Skeletal muscle satellite cell (primary cell): ENCODE measurements around the gene KCNQ1.
A peak's percentile ranks its signal among the peaks of the same experiment; 100 is the strongest.

Experiments used
- H3K27me3 ChIP-seq: 2 replicates; pipeline ENCODE4 v1.7.0; 2013; ENCODE audit warnings: low read length; ENCODE audit not compliant: control insufficient read depth, insufficient read depth
- H3K36me3 ChIP-seq: 2 replicates; pipeline ENCODE4 v1.7.0; 2013; ENCODE audit warnings: mild to moderate bottlenecking, control low read depth, low read length; ENCODE audit not compliant: insufficient read depth
- H3K4me1 ChIP-seq: 2 replicates; pipeline ENCODE4 v1.7.0; 2013; ENCODE audit warnings: low read length; ENCODE audit not compliant: control insufficient read depth, insufficient read depth
- H3K4me2 ChIP-seq: 2 replicates; pipeline ENCODE4 v1.7.0; 2013; ENCODE audit warnings: mild to moderate bottlenecking, low read length
- H3K4me3 ChIP-seq: 2 replicates; pipeline ENCODE4 v1.7.0; 2013; ENCODE audit warnings: low read length
- H3K9ac ChIP-seq: 2 replicates; pipeline ENCODE4 v1.7.0; 2013; ENCODE audit warnings: mild to moderate bottlenecking, low read depth, low read length, moderate library complexity
- H3K9me3 ChIP-seq: replicated peaks from 2 replicates; pipeline ENCODE4 v1.7.0; 2013; ENCODE audit warnings: mild to moderate bottlenecking, control low read depth, low read length

The KCNQ1 gene

GRCh38 chr11:2402106-2402505, 42.7 kb upstream of the KCNQ1 start:
- Histone ChIP-seq H3K4me2 (peak overlapping the region; percentile 99), H3K27me3 (no peaks in the 10 kb centered on the region), H3K9me3 (no peaks in the 10 kb centered on the region), H3K4me3 (peak overlapping the region; percentile 95), H3K4me1 (peaks cover 28% of the 10 kb centered on the region), H3K36me3 (peaks cover 41% of the 10 kb centered on the region), H3K9ac (peak overlapping the region; percentile 99)

GRCh38 chr11:2402890-2403645, 41.7 kb upstream of the KCNQ1 start:
- H3K4me1 ChIP-seq, result peaks cover 28% of the 10 kb centered on the region
- H3K4me3 ChIP-seq, result no peak overlapping the region
- H3K36me3 ChIP-seq, result peaks cover 33% of the 10 kb centered on the region
- H3K4me2 ChIP-seq, result no peak overlapping the region
- H3K27me3 ChIP-seq, result no peaks in the 10 kb centered on the region
- H3K9ac ChIP-seq, result no peak overlapping the region
- H3K9me3 ChIP-seq, result no peaks in the 10 kb centered on the region

DNA sequence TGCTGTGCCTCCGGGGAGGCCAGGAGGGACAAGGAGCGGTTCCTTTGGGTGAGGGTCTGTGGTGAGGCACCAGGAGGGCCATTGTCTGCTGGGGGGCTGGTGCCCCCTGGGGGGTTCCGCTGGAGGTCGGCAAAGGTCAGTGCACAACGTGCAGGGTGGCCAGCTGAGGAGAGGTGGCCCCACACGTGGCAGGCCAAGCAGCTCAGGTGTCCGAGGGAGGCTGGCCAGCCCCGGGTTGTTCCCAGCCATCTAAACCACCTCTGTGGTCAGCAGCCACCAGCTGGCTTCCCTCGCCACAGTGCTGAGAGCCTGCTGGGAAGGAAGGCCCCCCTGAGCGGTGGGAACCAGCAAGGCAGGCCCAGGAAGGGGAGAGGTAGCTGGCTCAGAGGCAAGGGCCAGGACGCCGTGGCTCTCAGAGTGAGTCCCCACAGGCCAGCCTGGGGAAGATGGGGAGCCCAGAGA, 40.0 kb upstream of the KCNQ1 start:
- peaks cover 15% of the 10 kb centered on the region for H3K27me3 ChIP-seq
- no peak overlapping the region for H3K9ac ChIP-seq
- H3K9me3 ChIP-seq, result no peaks in the 10 kb centered on the region
- H3K4me2 ChIP-seq, result no peak overlapping the region
- H3K4me3 ChIP-seq, result no peak overlapping the region
- H3K4me1 ChIP-seq, result peaks cover 12% of the 10 kb centered on the region
- peaks cover 21% of the 10 kb centered on the region for H3K36me3 ChIP-seq

GRCh38 chr11:2406451-2406850, 38.4 kb upstream of the KCNQ1 start:
- no peaks in the 10 kb centered on the region for H3K9me3 ChIP-seq
- H3K4me2 ChIP-seq, result no peak overlapping the region
- H3K4me3 ChIP-seq, result no peak overlapping the region

GRCh38 chr11:2406878-2407410, 37.9 kb upstream of the KCNQ1 start:
- H3K36me3 ChIP-seq, result peaks cover 21% of the 10 kb centered on the region
- H3K9me3 ChIP-seq, result no peaks in the 10 kb centered on the region
- H3K4me2 ChIP-seq, result no peak overlapping the region
- H3K27me3 ChIP-seq, result peaks cover 17% of the 10 kb centered on the region
- H3K9ac ChIP-seq, result no peak overlapping the region
- H3K4me1 ChIP-seq, result peaks cover 4% of the 10 kb centered on the region
- no peak overlapping the region for H3K4me3 ChIP-seq

More at GRCh38 chr11:2406451-2406850, 38.4 kb upstream of the KCNQ1 start:
- H3K27me3 ChIP-seq, result peaks cover 17% of the 10 kb centered on the region
- H3K36me3 ChIP-seq, result peaks cover 21% of the 10 kb centered on the region
- peaks cover 8% of the 10 kb centered on the region for H3K4me1 ChIP-seq
- H3K9ac ChIP-seq, result no peak overlapping the region

DNA sequence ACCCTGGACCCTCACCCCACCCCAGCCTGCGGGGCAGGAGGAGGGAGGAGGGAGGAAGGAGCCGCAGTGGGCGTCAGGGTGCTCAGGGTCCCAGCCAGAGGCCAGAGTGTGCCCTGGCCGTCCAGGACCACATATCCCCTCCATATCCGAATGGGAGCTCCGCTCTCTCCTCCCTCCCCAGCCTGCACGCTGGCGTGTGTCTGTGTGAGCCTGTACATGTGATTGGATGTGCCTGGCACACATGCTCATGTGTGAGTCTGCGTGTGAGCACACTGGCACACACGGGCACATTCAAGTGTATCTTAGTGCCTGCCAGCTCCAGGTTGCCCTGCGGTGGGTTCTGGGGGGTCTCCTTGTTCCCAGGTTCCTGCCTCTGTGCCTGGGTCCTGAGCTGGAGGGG, 36.1 kb upstream of the KCNQ1 start:
- H3K27me3 ChIP-seq, result peaks cover 26% of the 10 kb centered on the region
- H3K9ac ChIP-seq, result no peak overlapping the region
- no peak overlapping the region for H3K4me2 ChIP-seq
- H3K4me1 ChIP-seq, result no peaks in the 10 kb centered on the region
- H3K9me3 ChIP-seq, result no peaks in the 10 kb centered on the region
- no peak overlapping the region for H3K4me3 ChIP-seq
- peaks cover 6% of the 10 kb centered on the region for H3K36me3 ChIP-seq

GRCh38 chr11:2409126-2409525, 35.7 kb upstream of the KCNQ1 start:
- H3K9me3 ChIP-seq, result no peaks in the 10 kb centered on the region
- no peak overlapping the region for H3K9ac ChIP-seq
- peaks cover 26% of the 10 kb centered on the region for H3K27me3 ChIP-seq
- H3K4me2 ChIP-seq, result no peak overlapping the region
- no peaks in the 10 kb centered on the region for H3K4me1 ChIP-seq
- no peak overlapping the region for H3K4me3 ChIP-seq
- H3K36me3 ChIP-seq, result peaks cover 1% of the 10 kb centered on the region

DNA sequence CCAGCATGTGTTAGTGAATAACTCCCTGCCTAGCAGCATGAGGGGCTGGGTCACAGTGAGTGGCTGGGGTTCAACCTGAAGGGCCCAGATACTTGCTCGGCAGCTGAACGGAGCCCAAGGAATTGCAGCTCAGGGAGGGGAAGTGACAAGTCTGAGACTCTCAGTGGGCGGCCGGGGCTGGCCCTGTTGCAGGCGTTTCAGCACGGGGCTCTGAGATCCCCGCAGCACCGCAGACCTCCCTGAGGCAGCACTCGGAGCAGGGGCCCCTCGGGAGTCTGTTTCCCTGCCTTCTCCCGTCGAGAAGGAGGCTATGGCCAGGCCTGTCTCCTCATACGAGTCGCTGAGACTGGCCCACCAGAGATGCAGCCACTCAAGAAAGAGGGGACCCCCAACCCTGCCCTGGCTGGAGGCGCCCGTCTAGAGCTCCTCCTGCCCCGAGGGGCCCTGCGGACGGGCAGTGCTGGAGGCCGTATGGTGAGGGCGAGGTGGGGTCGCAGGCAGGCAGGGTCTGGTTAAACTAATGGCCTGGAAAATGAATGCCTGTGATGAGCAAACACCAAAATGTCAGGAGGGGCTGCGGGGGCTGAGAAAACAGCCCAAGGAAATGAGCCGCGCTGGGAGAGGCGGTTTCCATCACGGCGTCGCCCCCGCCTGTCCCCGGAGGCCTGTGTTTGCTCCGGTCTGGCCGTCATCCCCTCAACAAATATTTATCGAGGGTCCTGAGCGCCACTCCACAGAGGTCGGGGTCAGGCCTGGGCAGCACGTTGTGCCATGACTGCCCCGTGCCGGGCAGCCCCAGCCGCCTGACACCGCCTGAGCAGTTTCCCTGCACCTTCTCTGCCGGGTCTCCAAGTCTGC, 35.0 kb upstream of the KCNQ1 start:
- Histone ChIP-seq H3K36me3 (no peaks in the 10 kb centered on the region), H3K9me3 (no peaks in the 10 kb centered on the region), H3K9ac (no peak overlapping the region), H3K4me1 (no peaks in the 10 kb centered on the region), H3K4me3 (no peak overlapping the region), H3K4me2 (no peak overlapping the region), H3K27me3 (peaks cover 26% of the 10 kb centered on the region)

- no peaks in the 10 kb centered on the region for H3K9me3 ChIP-seq
- H3K9ac ChIP-seq, result no peak overlapping the region
- peaks cover 28% of the 10 kb centered on the region for H3K27me3 ChIP-seq
- no peak overlapping the region for H3K4me3 ChIP-seq
- no peaks in the 10 kb centered on the region for H3K4me1 ChIP-seq
- no peak overlapping the region for H3K4me2 ChIP-seq
- H3K36me3 ChIP-seq, result no peaks in the 10 kb centered on the region
Observed at GRCh38 chr11:2410616-2411015, 34.2 kb upstream of the KCNQ1 start.

GRCh38 chr11:2411446-2412305, 33.1 kb upstream of the KCNQ1 start:
- no peak overlapping the region for H3K4me2 ChIP-seq
- H3K9me3 ChIP-seq, result no peaks in the 10 kb centered on the region
- H3K4me3 ChIP-seq, result no peak overlapping the region
- peaks cover 33% of the 10 kb centered on the region for H3K27me3 ChIP-seq
- no peaks in the 10 kb centered on the region for H3K4me1 ChIP-seq
- H3K36me3 ChIP-seq, result no peaks in the 10 kb centered on the region
- no peak overlapping the region for H3K9ac ChIP-seq

- H3K36me3 ChIP-seq, result no peaks in the 10 kb centered on the region
- peaks cover 33% of the 10 kb centered on the region for H3K27me3 ChIP-seq
- H3K4me2 ChIP-seq, result no peak overlapping the region
- no peak overlapping the region for H3K9ac ChIP-seq
- H3K9me3 ChIP-seq, result no peaks in the 10 kb centered on the region
- H3K4me1 ChIP-seq, result no peaks in the 10 kb centered on the region
- no peak overlapping the region for H3K4me3 ChIP-seq
Observed at GRCh38 chr11:2412323-2412722, 32.5 kb upstream of the KCNQ1 start.
